ENCODE results near the gene BPIFA2.

BPIFA2 gene

GRCh38 chr20:33139467-33139866 is 28.5 kb upstream of the BPIFA2 start:
- no peaks in the 10 kb centered on the region for H3K4me1 ChIP-seq (ENCODE audit: insufficient read depth, insufficient read length)
- TF ChIP-seq ZNF274 (IDR thresholded peaks at IDR 0.05; ENCODE audit: low read depth, low read length) (no peak), SUZ12 (IDR thresholded peaks at IDR 0.05; ENCODE audit: extremely low read depth, insufficient read depth, insufficient read length) (no peak)
- H3K4me3 ChIP-seq (ENCODE audit: insufficient read length, low read depth): no peak overlapping the region
- H3K9me3 ChIP-seq (ENCODE audit: insufficient read depth, low read length): no peaks in the 10 kb centered on the region; the same call in 1 of the 2 replicates
- no peak overlapping the region for H3K9ac ChIP-seq (ENCODE audit: insufficient read length, low read depth)
- no peaks in the 10 kb centered on the region for H3K27me3 ChIP-seq (ENCODE audit: insufficient read depth, insufficient read length)
- H3K36me3 ChIP-seq (ENCODE audit: insufficient read depth, insufficient read length, low read length): no peaks in the 10 kb centered on the region
- no peak for DNase-seq (ENCODE audit: low read depth, low spot score)

- no peak for TF ChIP-seq YY1 (IDR thresholded peaks at IDR 0.05; ENCODE audit: insufficient read depth, insufficient read length)
- no peak for TF ChIP-seq SUZ12 (IDR thresholded peaks at IDR 0.05; ENCODE audit: extremely low read depth, insufficient read depth, insufficient read length)
- TF ChIP-seq ZNF274 (IDR thresholded peaks at IDR 0.05; ENCODE audit: low read depth, low read length): no peak
- no peaks in the 10 kb centered on the region for H3K27me3 ChIP-seq (ENCODE audit: insufficient read depth, insufficient read length)
- no peaks in the 10 kb centered on the region for H3K36me3 ChIP-seq (ENCODE audit: insufficient read depth, insufficient read length, low read length)
- no peak overlapping the region for H3K9ac ChIP-seq (ENCODE audit: insufficient read length, low read depth)
- no peak for DNase-seq (ENCODE audit: low read depth, low spot score)
- no peaks in the 10 kb centered on the region for H3K4me1 ChIP-seq (ENCODE audit: insufficient read depth, insufficient read length)
- no peaks in the 10 kb centered on the region for H3K9me3 ChIP-seq (ENCODE audit: insufficient read depth, low read length)
- no peak overlapping the region for H3K4me3 ChIP-seq (ENCODE audit: insufficient read length, low read depth)
Measured at GRCh38 chr20:33145521-33145920, 22.4 kb upstream of the BPIFA2 start.

GRCh38 chr20:33147299-33147698 is 20.7 kb upstream of the BPIFA2 start:
- H3K4me3 ChIP-seq (ENCODE audit: insufficient read length, low read depth): no peak overlapping the region
- H3K27me3 ChIP-seq (ENCODE audit: insufficient read depth, insufficient read length): no peaks in the 10 kb centered on the region
- H3K9me3 ChIP-seq (ENCODE audit: insufficient read depth, low read length): no peaks in the 10 kb centered on the region
- no peak for TF ChIP-seq SUZ12 (IDR thresholded peaks at IDR 0.05; ENCODE audit: extremely low read depth, insufficient read depth, insufficient read length)
- TF ChIP-seq ZNF274 (IDR thresholded peaks at IDR 0.05; ENCODE audit: low read depth, low read length): no peak
- TF ChIP-seq YY1 (IDR thresholded peaks at IDR 0.05; ENCODE audit: insufficient read depth, insufficient read length): no peak
- no peaks in the 10 kb centered on the region for H3K36me3 ChIP-seq (ENCODE audit: insufficient read depth, insufficient read length, low read length)
- no peak for DNase-seq (ENCODE audit: low read depth, low spot score)
- no peak overlapping the region for H3K9ac ChIP-seq (ENCODE audit: insufficient read length, low read depth)
- H3K4me1 ChIP-seq (ENCODE audit: insufficient read depth, insufficient read length): no peaks in the 10 kb centered on the region

- no peak for DNase-seq (ENCODE audit: low read depth, low spot score)
- no peaks in the 10 kb centered on the region for H3K36me3 ChIP-seq (ENCODE audit: insufficient read depth, insufficient read length, low read length)
- no peak overlapping the region for H3K9ac ChIP-seq (ENCODE audit: insufficient read length, low read depth)
- no peak overlapping the region for H3K4me3 ChIP-seq (ENCODE audit: insufficient read length, low read depth)
- no peak for TF ChIP-seq ZNF274 (IDR thresholded peaks at IDR 0.05; ENCODE audit: low read depth, low read length)
- TF ChIP-seq SUZ12 (IDR thresholded peaks at IDR 0.05; ENCODE audit: extremely low read depth, insufficient read depth, insufficient read length): no peak
- TF ChIP-seq YY1 (IDR thresholded peaks at IDR 0.05; ENCODE audit: insufficient read depth, insufficient read length): no peak
- peaks cover 1% of the 10 kb centered on the region for H3K27me3 ChIP-seq (ENCODE audit: insufficient read depth, insufficient read length)
- no peaks in the 10 kb centered on the region for H3K4me1 ChIP-seq (ENCODE audit: insufficient read depth, insufficient read length)
- no peaks in the 10 kb centered on the region for H3K9me3 ChIP-seq (ENCODE audit: insufficient read depth, low read length)
Measured at GRCh38 chr20:33148040-33148439, 19.9 kb upstream of the BPIFA2 start.

GRCh38 chr20:33154252-33154651 is 13.7 kb upstream of the BPIFA2 start:
- no peak overlapping the region for H3K4me3 ChIP-seq (ENCODE audit: insufficient read length, low read depth)
- no peak overlapping the region for H3K9ac ChIP-seq (ENCODE audit: insufficient read length, low read depth)
- no peak for DNase-seq (ENCODE audit: low read depth, low spot score)
- H3K9me3 ChIP-seq (ENCODE audit: insufficient read depth, low read length): no peaks in the 10 kb centered on the region
- H3K4me1 ChIP-seq (ENCODE audit: insufficient read depth, insufficient read length): peaks cover 2% of the 10 kb centered on the region
- TF ChIP-seq YY1 (IDR thresholded peaks at IDR 0.05; ENCODE audit: insufficient read depth, insufficient read length) (no peak), SUZ12 (IDR thresholded peaks at IDR 0.05; ENCODE audit: extremely low read depth, insufficient read depth, insufficient read length) (no peak), ZNF274 (IDR thresholded peaks at IDR 0.05; ENCODE audit: low read depth, low read length) (no peak)
- no peaks in the 10 kb centered on the region for H3K36me3 ChIP-seq (ENCODE audit: insufficient read depth, insufficient read length, low read length)
- H3K27me3 ChIP-seq (ENCODE audit: insufficient read depth, insufficient read length): peaks cover 3% of the 10 kb centered on the region

- Histone ChIP-seq H3K4me3 (ENCODE audit: insufficient read length, low read depth) (no peak overlapping the region), H3K27me3 (ENCODE audit: insufficient read depth, insufficient read length) (no peaks in the 10 kb centered on the region), H3K36me3 (ENCODE audit: insufficient read depth, insufficient read length, low read length) (no peaks in the 10 kb centered on the region), H3K9ac (ENCODE audit: insufficient read length, low read depth) (no peak overlapping the region), H3K9me3 (ENCODE audit: insufficient read depth, low read length) (no peaks in the 10 kb centered on the region), H3K4me1 (ENCODE audit: insufficient read depth, insufficient read length) (peaks cover 2% of the 10 kb centered on the region)
- no peak for DNase-seq (ENCODE audit: low read depth, low spot score)
- TF ChIP-seq ZNF274 (IDR thresholded peaks at IDR 0.05; ENCODE audit: low read depth, low read length) (no peak), YY1 (IDR thresholded peaks at IDR 0.05; ENCODE audit: insufficient read depth, insufficient read length) (no peak), SUZ12 (IDR thresholded peaks at IDR 0.05; ENCODE audit: extremely low read depth, insufficient read depth, insufficient read length) (no peak)
Measured at GRCh38 chr20:33158637-33159385, 9.1 kb upstream of the BPIFA2 start.

GRCh38 chr20:33159713-33160112 is 8.2 kb upstream of the BPIFA2 start:
- no peaks in the 10 kb centered on the region for H3K36me3 ChIP-seq (ENCODE audit: insufficient read depth, insufficient read length, low read length)
- TF ChIP-seq ZNF274 (IDR thresholded peaks at IDR 0.05; ENCODE audit: low read depth, low read length): no peak
- TF ChIP-seq SUZ12 (IDR thresholded peaks at IDR 0.05; ENCODE audit: extremely low read depth, insufficient read depth, insufficient read length): no peak
- TF ChIP-seq YY1 (IDR thresholded peaks at IDR 0.05; ENCODE audit: insufficient read depth, insufficient read length): no peak
- no peaks in the 10 kb centered on the region for H3K9me3 ChIP-seq (ENCODE audit: insufficient read depth, low read length)
- H3K4me3 ChIP-seq (ENCODE audit: insufficient read length, low read depth): no peak overlapping the region
- H3K9ac ChIP-seq (ENCODE audit: insufficient read length, low read depth): no peak overlapping the region
- peaks cover 2% of the 10 kb centered on the region for H3K4me1 ChIP-seq (ENCODE audit: insufficient read depth, insufficient read length)
- H3K27me3 ChIP-seq (ENCODE audit: insufficient read depth, insufficient read length): no peaks in the 10 kb centered on the region
- DNase-seq (ENCODE audit: low read depth, low spot score): no peak

Data from NT2/D1 (cell line).